GM13976 (cell line): ENCODE data around the gene SORBS2.

ENCODE experiments used
- DNase-seq: peaks from one replicate; pipeline ENCODE4 v3.0.0; 2012; ENCODE audit warnings: low spot score
- CTCF ChIP-seq: IDR thresholded peaks from 2 replicates; pipeline ENCODE4 v1.5.1; 2012; ENCODE audit warnings: borderline replicate concordance, mild to moderate bottlenecking; ENCODE audit not compliant: insufficient read depth; ENCODE audit errors: extremely low read depth, missing control alignments, control extremely low read depth
- in situ Hi-C: fragments of 300-500 bp; cut with MboI; formaldehyde crosslinking; loops from one replicate; pipeline ENCODE4 v1.12.0; 2022; ENCODE audit warnings: low sequenced_read_pairs, mixed read lengths, inconsistent platforms; ENCODE audit not compliant: unreplicated experiment

SORBS2 gene

GRCh38 chr4:185780472-185780871 is 31.5 kb downstream of the SORBS2 start:
- in situ Hi-C loops: no loop called here
- DNase-seq: no peak
- no peak for TF ChIP-seq CTCF

GRCh38 chr4:185779517-185779916 is 32.5 kb downstream of the SORBS2 start:
- DNase-seq: no peak
- in situ Hi-C loops: no loop called here
- TF ChIP-seq CTCF: no peak

- in situ Hi-C loops: no loop called here
- no peak for DNase-seq
- no peak for TF ChIP-seq CTCF
Observed at GRCh38 chr4:185778307-185778706, 33.7 kb downstream of the SORBS2 start.

GRCh38 chr4:185775792-185776555 is 36.0 kb downstream of the SORBS2 start:
- in situ Hi-C loops: no loop called here
- DNase-seq: no peak
- TF ChIP-seq CTCF: no peak

- no peak for TF ChIP-seq CTCF
- DNase-seq: no peak
- in situ Hi-C loops: no loop called here
Observed at GRCh38 chr4:185774845-185775680, 36.9 kb downstream of the SORBS2 start.

GRCh38 chr4:185774131-185774653 is 37.8 kb downstream of the SORBS2 start:
- DNase-seq: no peak
- in situ Hi-C loops: no loop called here
- TF ChIP-seq CTCF: no peak
